WTC11 (cell line): ENCODE results near the gene SUSD4. TPM values are rescaled to one million over a fixed set of nuclear protein-coding genes. Genes with fewer than 3 reads are reported as not detected.

Experiments
- ATAC-seq: fragments of 200-7000 bp; cut with Tn5 transposase; 2 replicates; pipeline ENCODE4 v1.10.0; 2021; ENCODE audit warnings: mild to moderate bottlenecking, moderate library complexity
- CTCF ChIA-PET: fragments of 300-600 bp; sonication (Branson Sonifier 250); formaldehyde crosslinking; loops from one replicate; lab custom pipeline; 2021; ENCODE audit warnings: antibody characterized with exemption; lab: Charles Lee
- POLR2A ChIA-PET: fragments of 350-600 bp; sonication (Branson Sonifier 250); formaldehyde crosslinking; loops from one replicate; lab custom pipeline; 2021; ENCODE audit warnings: antibody characterized with exemption; lab: Charles Lee
- DNase-seq: peaks from one replicate; pipeline ENCODE4 v3.0.0; 2021; ENCODE audit warnings: low spot score
- H3K27ac Mint-ChIP-seq: 2 replicates; pipeline ENCODE4 v1.8.0; 2021; ENCODE audit warnings: mixed read lengths
- H3K27me3 Mint-ChIP-seq: 2 replicates; pipeline ENCODE4 v1.8.0; 2021; ENCODE audit warnings: low read depth, mild to moderate bottlenecking, moderate library complexity, mixed read lengths
- H3K36me3 Mint-ChIP-seq: 2 replicates; pipeline ENCODE4 v1.8.0; 2021; ENCODE audit warnings: mixed read lengths
- H3K4me1 Mint-ChIP-seq: 2 replicates; pipeline ENCODE4 v1.8.0; 2022; ENCODE audit warnings: mixed read lengths
- H3K4me3 Mint-ChIP-seq: 2 replicates; pipeline ENCODE4 v1.8.0; 2021; ENCODE audit warnings: mild to moderate bottlenecking, moderate library complexity, mixed read lengths
- H3K9me3 Mint-ChIP-seq: 2 replicates; pipeline ENCODE4 v1.8.0; 2021; ENCODE audit warnings: mixed read lengths
- ELF4 ChIP-seq: sonication (generic); formaldehyde crosslinking; IDR thresholded peaks from 2 replicates; pipeline ENCODE4 v1.8.1; 2022; ENCODE audit warnings: low read depth, mild to moderate bottlenecking, moderate library complexity, missing genetic modification reagents
- FOXJ3 ChIP-seq: sonication (generic); formaldehyde crosslinking; IDR thresholded peaks from 2 replicates; pipeline ENCODE4 v1.9.0; 2021; ENCODE audit warnings: missing genetic modification reagents, mild to moderate bottlenecking, borderline replicate concordance
- IRF2 ChIP-seq: sonication (generic); formaldehyde crosslinking; IDR thresholded peaks from 2 replicates; pipeline ENCODE4 v1.8.0; 2022; ENCODE audit warnings: low read depth, missing genetic modification reagents, borderline replicate concordance
- JUN ChIP-seq: sonication (generic); formaldehyde crosslinking; IDR thresholded peaks from 2 replicates; pipeline ENCODE4 v1.8.0; 2023; ENCODE audit warnings: mild to moderate bottlenecking, missing genetic modification reagents
- SMAD4 ChIP-seq: sonication (generic); formaldehyde crosslinking; IDR thresholded peaks from 2 replicates; pipeline ENCODE4 v1.8.0; 2022; ENCODE audit warnings: mild to moderate bottlenecking, missing genetic modification reagents
- SOX15 ChIP-seq: fragments of 250-450 bp; sonication (Bioruptor Pico); IDR thresholded peaks from 2 replicates; pipeline ENCODE4 v1.9.0; 2021; ENCODE audit warnings: mild to moderate bottlenecking
- TCF7 ChIP-seq: sonication (generic); formaldehyde crosslinking; IDR thresholded peaks from 2 replicates; pipeline ENCODE4 v1.8.0; 2022; ENCODE audit warnings: mild to moderate bottlenecking, low read depth, missing genetic modification reagents, moderate library complexity
- ZNF121 ChIP-seq: sonication (generic); formaldehyde crosslinking; IDR thresholded peaks from 2 replicates; pipeline ENCODE4 v1.8.0; 2023; ENCODE audit warnings: missing genetic modification reagents
- ZNF138 ChIP-seq: sonication (generic); formaldehyde crosslinking; conservative IDR thresholded peaks from 2 replicates; pipeline ENCODE4 v1.8.1; 2022; ENCODE audit warnings: mild to moderate bottlenecking, moderate library complexity, missing genetic modification reagents
- total RNA-seq: library from RNA; stranded (reverse); gene quantifications from 3 replicates; pipeline ENCODE4 v1.2.3, GENCODE V29; 2021
- TF ChIP-seq, protein P1 (sequence below): sonication (generic); formaldehyde crosslinking; conservative IDR thresholded peaks from 2 replicates; pipeline ENCODE4 v1.8.1; 2023; ENCODE audit warnings: mild to moderate bottlenecking, low read depth, missing genetic modification reagents, moderate library complexity
- TF ChIP-seq, protein P2 (sequence below): sonication (generic); formaldehyde crosslinking; IDR thresholded peaks from 2 replicates; pipeline ENCODE4 v1.8.0; 2022; ENCODE audit warnings: mild to moderate bottlenecking, missing genetic modification reagents
- TF ChIP-seq, protein P3 (sequence below): sonication (generic); formaldehyde crosslinking; IDR thresholded peaks from 2 replicates; pipeline ENCODE4 v1.8.0; 2022; ENCODE audit warnings: mild to moderate bottlenecking, missing genetic modification reagents
- TF ChIP-seq, protein P4 (sequence below): sonication (generic); formaldehyde crosslinking; IDR thresholded peaks from 2 replicates; pipeline ENCODE4 v1.8.1; 2023; ENCODE audit warnings: mild to moderate bottlenecking, missing genetic modification reagents
- TF ChIP-seq, protein P5 (sequence below): sonication (generic); formaldehyde crosslinking; IDR thresholded peaks from 2 replicates; pipeline ENCODE4 v1.8.0; 2022; ENCODE audit warnings: mild to moderate bottlenecking, missing genetic modification reagents
- TF ChIP-seq, protein P6 (sequence below): fragments of 250-450 bp; sonication (Bioruptor Pico); IDR thresholded peaks from 2 replicates; pipeline ENCODE4 v2.1.2; 2022; ENCODE audit warnings: mild to moderate bottlenecking, moderate library complexity
- TF ChIP-seq, protein P7 (sequence below): sonication (generic); formaldehyde crosslinking; IDR thresholded peaks from 2 replicates; pipeline ENCODE4 v1.8.0; 2022; ENCODE audit warnings: missing genetic modification reagents
- TF ChIP-seq, protein P8 (sequence below): sonication (generic); formaldehyde crosslinking; IDR thresholded peaks from 2 replicates; pipeline ENCODE4 v1.8.0; 2023; ENCODE audit warnings: missing genetic modification reagents, mild to moderate bottlenecking, borderline replicate concordance

The SUSD4 gene
- total RNA-seq, 1 experiment from 2014 or later, result 1.8 TPM

DNA sequence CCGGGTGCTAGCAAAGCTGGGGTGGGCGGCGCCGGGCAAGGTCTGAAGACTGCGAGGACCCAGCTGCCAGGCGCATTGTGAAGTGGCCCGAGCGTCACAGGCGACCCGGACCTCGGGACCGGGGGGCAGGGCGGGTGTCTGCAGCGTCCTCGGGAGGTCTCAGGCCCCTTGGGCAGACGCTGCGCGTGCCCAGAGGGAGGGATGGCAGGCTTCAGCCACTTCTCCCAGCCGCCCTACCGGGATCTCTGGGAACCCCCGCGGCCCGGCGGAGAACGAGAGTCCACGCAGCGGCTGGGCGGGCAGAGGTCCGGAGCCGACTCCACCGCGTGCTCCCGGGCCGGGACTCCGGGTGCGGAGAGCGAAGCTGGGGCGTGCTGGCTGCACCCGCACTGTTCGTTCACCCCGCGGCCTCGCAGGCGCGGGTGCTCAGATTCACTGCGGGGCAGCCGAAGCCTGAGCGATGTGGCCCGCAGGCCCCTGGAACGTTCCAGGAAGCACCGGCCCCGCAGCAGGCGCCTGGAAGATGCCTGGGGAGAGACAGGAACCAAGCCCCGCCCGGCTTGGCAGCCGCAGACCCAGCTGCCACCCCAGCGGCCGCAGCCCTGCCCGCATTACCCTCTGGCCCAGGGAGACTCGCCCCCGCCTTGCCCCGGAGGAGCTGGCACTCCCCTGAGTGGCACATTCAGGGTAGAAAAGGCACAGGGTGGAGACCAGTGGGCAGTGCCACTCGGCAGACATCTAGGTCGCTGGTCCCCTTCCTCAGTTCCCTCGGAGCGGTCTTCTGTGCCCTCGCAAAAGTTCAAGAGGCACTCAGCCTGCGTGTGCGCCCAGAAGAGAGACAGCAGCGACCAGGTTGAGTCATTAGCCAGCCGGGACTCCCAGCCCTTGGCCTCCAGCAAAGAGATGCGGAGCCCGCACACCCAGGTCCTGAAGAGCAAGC is 29.6 kb upstream of the SUSD4 start, which contains the start of gene CCDC185:
CCDC185 (plus strand) TSS at position 141 of the 940 bp plus-strand sequence; CDS start at position 202, 61 bp downstream.
- peaks cover 9% of the 10 kb centered on the region; the same call in 1 of the 2 replicates for H3K9me3 Mint-ChIP-seq
- ChIA-PET CTCF (interaction anchor here (0.6 to 1.6 kb wide), 4 partner anchors 30 to 277 kb away, joined by 3 to 7 read pairs (median 4); partner anchors contain the start of gene SUSD4), POLR2A (interaction anchor here (1.2 kb wide), 1 partner anchor 218 kb away, joined by 3 read pairs; no protein-coding TSS in a partner anchor)
- peak within 1 kb of the TSS; percentile 38 for H3K4me3 Mint-ChIP-seq
- peaks cover 11% of the 10 kb centered on the region for H3K36me3 Mint-ChIP-seq
- peaks cover 43% of the 10 kb centered on the region for H3K27me3 Mint-ChIP-seq
- no peak within 1 kb of the TSS for H3K27ac Mint-ChIP-seq
- ATAC-seq, result peak; percentile 59
- peak; percentile 29 for DNase-seq
- peaks cover 3% of the 10 kb centered on the region; the same call in 1 of the 2 replicates for H3K4me1 Mint-ChIP-seq
- TF ChIP-seq, protein P1, sequence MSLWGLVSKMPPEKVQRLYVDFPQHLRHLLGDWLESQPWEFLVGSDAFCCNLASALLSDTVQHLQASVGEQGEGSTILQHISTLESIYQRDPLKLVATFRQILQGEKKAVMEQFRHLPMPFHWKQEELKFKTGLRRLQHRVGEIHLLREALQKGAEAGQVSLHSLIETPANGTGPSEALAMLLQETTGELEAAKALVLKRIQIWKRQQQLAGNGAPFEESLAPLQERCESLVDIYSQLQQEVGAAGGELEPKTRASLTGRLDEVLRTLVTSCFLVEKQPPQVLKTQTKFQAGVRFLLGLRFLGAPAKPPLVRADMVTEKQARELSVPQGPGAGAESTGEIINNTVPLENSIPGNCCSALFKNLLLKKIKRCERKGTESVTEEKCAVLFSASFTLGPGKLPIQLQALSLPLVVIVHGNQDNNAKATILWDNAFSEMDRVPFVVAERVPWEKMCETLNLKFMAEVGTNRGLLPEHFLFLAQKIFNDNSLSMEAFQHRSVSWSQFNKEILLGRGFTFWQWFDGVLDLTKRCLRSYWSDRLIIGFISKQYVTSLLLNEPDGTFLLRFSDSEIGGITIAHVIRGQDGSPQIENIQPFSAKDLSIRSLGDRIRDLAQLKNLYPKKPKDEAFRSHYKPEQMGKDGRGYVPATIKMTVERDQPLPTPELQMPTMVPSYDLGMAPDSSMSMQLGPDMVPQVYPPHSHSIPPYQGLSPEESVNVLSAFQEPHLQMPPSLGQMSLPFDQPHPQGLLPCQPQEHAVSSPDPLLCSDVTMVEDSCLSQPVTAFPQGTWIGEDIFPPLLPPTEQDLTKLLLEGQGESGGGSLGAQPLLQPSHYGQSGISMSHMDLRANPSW (CRISPR knock-in tag), result no peak
- TF ChIP-seq, protein P2, sequence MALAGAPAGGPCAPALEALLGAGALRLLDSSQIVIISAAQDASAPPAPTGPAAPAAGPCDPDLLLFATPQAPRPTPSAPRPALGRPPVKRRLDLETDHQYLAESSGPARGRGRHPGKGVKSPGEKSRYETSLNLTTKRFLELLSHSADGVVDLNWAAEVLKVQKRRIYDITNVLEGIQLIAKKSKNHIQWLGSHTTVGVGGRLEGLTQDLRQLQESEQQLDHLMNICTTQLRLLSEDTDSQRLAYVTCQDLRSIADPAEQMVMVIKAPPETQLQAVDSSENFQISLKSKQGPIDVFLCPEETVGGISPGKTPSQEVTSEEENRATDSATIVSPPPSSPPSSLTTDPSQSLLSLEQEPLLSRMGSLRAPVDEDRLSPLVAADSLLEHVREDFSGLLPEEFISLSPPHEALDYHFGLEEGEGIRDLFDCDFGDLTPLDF (CRISPR knock-in tag), result 0 out of 2 replicates have a peak, but pooled peaks have one; percentile 52
- TF ChIP-seq ELF4 (CRISPR knock-in tag), result 0 out of 2 replicates have a peak, but pooled peaks have one; percentile 77
- no peak for TF ChIP-seq IRF2 (CRISPR knock-in tag)
- no peak for TF ChIP-seq ZNF138 (CRISPR knock-in tag)
- TF ChIP-seq, protein P3, sequence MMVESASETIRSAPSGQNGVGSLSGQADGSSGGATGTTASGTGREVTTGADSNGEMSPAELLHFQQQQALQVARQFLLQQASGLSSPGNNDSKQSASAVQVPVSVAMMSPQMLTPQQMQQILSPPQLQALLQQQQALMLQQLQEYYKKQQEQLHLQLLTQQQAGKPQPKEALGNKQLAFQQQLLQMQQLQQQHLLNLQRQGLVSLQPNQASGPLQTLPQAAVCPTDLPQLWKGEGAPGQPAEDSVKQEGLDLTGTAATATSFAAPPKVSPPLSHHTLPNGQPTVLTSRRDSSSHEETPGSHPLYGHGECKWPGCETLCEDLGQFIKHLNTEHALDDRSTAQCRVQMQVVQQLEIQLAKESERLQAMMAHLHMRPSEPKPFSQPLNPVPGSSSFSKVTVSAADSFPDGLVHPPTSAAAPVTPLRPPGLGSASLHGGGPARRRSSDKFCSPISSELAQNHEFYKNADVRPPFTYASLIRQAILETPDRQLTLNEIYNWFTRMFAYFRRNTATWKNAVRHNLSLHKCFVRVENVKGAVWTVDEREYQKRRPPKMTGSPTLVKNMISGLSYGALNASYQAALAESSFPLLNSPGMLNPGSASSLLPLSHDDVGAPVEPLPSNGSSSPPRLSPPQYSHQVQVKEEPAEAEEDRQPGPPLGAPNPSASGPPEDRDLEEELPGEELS (CRISPR knock-in tag), result no peak
- TF ChIP-seq SMAD4 (CRISPR knock-in tag), result no peak
- TF ChIP-seq ZNF121 (CRISPR knock-in tag), result no peak
- TF ChIP-seq, protein P4, sequence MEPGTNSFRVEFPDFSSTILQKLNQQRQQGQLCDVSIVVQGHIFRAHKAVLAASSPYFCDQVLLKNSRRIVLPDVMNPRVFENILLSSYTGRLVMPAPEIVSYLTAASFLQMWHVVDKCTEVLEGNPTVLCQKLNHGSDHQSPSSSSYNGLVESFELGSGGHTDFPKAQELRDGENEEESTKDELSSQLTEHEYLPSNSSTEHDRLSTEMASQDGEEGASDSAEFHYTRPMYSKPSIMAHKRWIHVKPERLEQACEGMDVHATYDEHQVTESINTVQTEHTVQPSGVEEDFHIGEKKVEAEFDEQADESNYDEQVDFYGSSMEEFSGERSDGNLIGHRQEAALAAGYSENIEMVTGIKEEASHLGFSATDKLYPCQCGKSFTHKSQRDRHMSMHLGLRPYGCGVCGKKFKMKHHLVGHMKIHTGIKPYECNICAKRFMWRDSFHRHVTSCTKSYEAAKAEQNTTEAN, result no peak
- TF ChIP-seq, protein P5, sequence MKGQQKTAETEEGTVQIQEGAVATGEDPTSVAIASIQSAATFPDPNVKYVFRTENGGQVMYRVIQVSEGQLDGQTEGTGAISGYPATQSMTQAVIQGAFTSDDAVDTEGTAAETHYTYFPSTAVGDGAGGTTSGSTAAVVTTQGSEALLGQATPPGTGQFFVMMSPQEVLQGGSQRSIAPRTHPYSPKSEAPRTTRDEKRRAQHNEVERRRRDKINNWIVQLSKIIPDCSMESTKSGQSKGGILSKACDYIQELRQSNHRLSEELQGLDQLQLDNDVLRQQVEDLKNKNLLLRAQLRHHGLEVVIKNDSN (CRISPR knock-in tag), result no peak
- TF ChIP-seq, protein P6, sequence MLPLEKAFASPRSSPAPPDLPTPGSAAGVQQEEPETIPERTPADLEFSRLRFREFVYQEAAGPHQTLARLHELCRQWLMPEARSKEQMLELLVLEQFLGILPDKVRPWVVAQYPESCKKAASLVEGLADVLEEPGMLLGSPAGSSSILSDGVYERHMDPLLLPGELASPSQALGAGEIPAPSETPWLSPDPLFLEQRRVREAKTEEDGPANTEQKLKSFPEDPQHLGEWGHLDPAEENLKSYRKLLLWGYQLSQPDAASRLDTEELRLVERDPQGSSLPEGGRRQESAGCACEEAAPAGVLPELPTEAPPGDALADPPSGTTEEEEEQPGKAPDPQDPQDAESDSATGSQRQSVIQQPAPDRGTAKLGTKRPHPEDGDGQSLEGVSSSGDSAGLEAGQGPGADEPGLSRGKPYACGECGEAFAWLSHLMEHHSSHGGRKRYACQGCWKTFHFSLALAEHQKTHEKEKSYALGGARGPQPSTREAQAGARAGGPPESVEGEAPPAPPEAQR (CRISPR knock-in tag), result no peak
- no peak for TF ChIP-seq JUN (CRISPR knock-in tag)
- TF ChIP-seq TCF7, result no peak
- TF ChIP-seq, protein P7, sequence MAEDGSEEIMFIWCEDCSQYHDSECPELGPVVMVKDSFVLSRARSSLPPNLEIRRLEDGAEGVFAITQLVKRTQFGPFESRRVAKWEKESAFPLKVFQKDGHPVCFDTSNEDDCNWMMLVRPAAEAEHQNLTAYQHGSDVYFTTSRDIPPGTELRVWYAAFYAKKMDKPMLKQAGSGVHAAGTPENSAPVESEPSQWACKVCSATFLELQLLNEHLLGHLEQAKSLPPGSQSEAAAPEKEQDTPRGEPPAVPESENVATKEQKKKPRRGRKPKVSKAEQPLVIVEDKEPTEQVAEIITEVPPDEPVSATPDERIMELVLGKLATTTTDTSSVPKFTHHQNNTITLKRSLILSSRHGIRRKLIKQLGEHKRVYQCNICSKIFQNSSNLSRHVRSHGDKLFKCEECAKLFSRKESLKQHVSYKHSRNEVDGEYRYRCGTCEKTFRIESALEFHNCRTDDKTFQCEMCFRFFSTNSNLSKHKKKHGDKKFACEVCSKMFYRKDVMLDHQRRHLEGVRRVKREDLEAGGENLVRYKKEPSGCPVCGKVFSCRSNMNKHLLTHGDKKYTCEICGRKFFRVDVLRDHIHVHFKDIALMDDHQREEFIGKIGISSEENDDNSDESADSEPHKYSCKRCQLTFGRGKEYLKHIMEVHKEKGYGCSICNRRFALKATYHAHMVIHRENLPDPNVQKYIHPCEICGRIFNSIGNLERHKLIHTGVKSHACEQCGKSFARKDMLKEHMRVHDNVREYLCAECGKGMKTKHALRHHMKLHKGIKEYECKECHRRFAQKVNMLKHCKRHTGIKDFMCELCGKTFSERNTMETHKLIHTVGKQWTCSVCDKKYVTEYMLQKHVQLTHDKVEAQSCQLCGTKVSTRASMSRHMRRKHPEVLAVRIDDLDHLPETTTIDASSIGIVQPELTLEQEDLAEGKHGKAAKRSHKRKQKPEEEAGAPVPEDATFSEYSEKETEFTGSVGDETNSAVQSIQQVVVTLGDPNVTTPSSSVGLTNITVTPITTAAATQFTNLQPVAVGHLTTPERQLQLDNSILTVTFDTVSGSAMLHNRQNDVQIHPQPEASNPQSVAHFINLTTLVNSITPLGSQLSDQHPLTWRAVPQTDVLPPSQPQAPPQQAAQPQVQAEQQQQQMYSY (CRISPR knock-in tag), result 0 out of 2 replicates have a peak, but pooled peaks have one; percentile 17
- TF ChIP-seq FOXJ3 (CRISPR knock-in tag), result no peak
- no peak for TF ChIP-seq SOX15 (CRISPR knock-in tag)
- TF ChIP-seq, protein P8, sequence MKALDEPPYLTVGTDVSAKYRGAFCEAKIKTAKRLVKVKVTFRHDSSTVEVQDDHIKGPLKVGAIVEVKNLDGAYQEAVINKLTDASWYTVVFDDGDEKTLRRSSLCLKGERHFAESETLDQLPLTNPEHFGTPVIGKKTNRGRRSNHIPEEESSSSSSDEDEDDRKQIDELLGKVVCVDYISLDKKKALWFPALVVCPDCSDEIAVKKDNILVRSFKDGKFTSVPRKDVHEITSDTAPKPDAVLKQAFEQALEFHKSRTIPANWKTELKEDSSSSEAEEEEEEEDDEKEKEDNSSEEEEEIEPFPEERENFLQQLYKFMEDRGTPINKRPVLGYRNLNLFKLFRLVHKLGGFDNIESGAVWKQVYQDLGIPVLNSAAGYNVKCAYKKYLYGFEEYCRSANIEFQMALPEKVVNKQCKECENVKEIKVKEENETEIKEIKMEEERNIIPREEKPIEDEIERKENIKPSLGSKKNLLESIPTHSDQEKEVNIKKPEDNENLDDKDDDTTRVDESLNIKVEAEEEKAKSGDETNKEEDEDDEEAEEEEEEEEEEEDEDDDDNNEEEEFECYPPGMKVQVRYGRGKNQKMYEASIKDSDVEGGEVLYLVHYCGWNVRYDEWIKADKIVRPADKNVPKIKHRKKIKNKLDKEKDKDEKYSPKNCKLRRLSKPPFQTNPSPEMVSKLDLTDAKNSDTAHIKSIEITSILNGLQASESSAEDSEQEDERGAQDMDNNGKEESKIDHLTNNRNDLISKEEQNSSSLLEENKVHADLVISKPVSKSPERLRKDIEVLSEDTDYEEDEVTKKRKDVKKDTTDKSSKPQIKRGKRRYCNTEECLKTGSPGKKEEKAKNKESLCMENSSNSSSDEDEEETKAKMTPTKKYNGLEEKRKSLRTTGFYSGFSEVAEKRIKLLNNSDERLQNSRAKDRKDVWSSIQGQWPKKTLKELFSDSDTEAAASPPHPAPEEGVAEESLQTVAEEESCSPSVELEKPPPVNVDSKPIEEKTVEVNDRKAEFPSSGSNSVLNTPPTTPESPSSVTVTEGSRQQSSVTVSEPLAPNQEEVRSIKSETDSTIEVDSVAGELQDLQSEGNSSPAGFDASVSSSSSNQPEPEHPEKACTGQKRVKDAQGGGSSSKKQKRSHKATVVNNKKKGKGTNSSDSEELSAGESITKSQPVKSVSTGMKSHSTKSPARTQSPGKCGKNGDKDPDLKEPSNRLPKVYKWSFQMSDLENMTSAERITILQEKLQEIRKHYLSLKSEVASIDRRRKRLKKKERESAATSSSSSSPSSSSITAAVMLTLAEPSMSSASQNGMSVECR (CRISPR knock-in tag), result no peak
